Stromal cell of bone marrow (primary cell): ENCODE data around the gene TMEM170A.
A peak's percentile ranks its signal among the peaks of the same experiment; 100 is the strongest.
"Not testable (repeated sequence)": the region's sequence is repeated elsewhere in the genome, so short reads cannot be mapped to it uniquely, and the experiment has no call there.

Experiments
- DNase-seq: peaks from one replicate; pipeline ENCODE4 v3.0.0-alpha.2; 2012; ENCODE audit warnings: low read depth

TMEM170A gene

GRCh38 chr16:75481475-75481874 is 17.0 kb upstream of the TMEM170A start:
- DNase-seq = no peak

- DNase-seq = no peak
Observed at GRCh38 chr16:75479421-75479990, 15.0 kb upstream of the TMEM170A start.

- DNase-seq = no peak
Observed at GRCh38 chr16:75478480-75479345, 14.2 kb upstream of the TMEM170A start.

- no peak for DNase-seq
Observed at GRCh38 chr16:75477680-75478473, 13.4 kb upstream of the TMEM170A start.

GRCh38 chr16:75476817-75477216 is 12.3 kb upstream of the TMEM170A start:
- no peak for DNase-seq

GRCh38 chr16:75475420-75475847 is 10.9 kb upstream of the TMEM170A start:
- no peak for DNase-seq

- no peak for DNase-seq
Observed at GRCh38 chr16:75472908-75473877, 8.7 kb upstream of the TMEM170A start.

GRCh38 chr16:75471723-75472633 is 7.5 kb upstream of the TMEM170A start:
- peak; percentile 45 for DNase-seq

GRCh38 chr16:75466760-75467159 is 2.3 kb upstream of the TMEM170A start:
- DNase-seq = no peak

- not testable (repeated sequence) for DNase-seq
Observed at GRCh38 chr16:75463389-75464121, 934 bp downstream of the TMEM170A start.

- no peak for DNase-seq
Observed at GRCh38 chr16:75462806-75463205, 1.7 kb downstream of the TMEM170A start.

GRCh38 chr16:75461575-75461974 is 2.9 kb downstream of the TMEM170A start:
- no peak for DNase-seq

GRCh38 chr16:75460446-75460845 is 4.0 kb downstream of the TMEM170A start:
- DNase-seq = no peak

- no peak for DNase-seq
Observed at GRCh38 chr16:75459691-75460090, 4.8 kb downstream of the TMEM170A start.

- DNase-seq = no peak
Observed at GRCh38 chr16:75458439-75458838, 6.0 kb downstream of the TMEM170A start.

- DNase-seq = no peak
Observed at GRCh38 chr16:75458029-75458428, 6.5 kb downstream of the TMEM170A start.

GRCh38 chr16:75457485-75458021 is 6.9 kb downstream of the TMEM170A start:
- DNase-seq = no peak

- DNase-seq = no peak
Observed at GRCh38 chr16:75456971-75457370, 7.5 kb downstream of the TMEM170A start.

GRCh38 chr16:75456486-75456885 is 8.0 kb downstream of the TMEM170A start:
- not testable (repeated sequence) for DNase-seq
